Keratinocyte (primary cell): ENCODE results near the gene RNF212.

Experiments used
- EZH2 ChIP-seq: IDR thresholded peaks from one replicate; pipeline ENCODE4 v1.6.1; 2012; ENCODE audit warnings: inconsistent platforms, mild to moderate bottlenecking, low read length, moderate library complexity
- TF ChIP-seq, protein P1 (sequence below), 3 experiments: IDR thresholded peaks in 1 of 3; conservative IDR thresholded peaks in 1 of 3; optimal IDR thresholded peaks in 1 of 3; 2 replicates in 2 of 3; 3 replicates in 1 of 3; pipeline versions ENCODE3 to v1.5.1; 2011; ENCODE audit warnings: low read length in 3 of 3, mild to moderate bottlenecking in 3 of 3, moderate library complexity in 2 of 3, control low read depth in 1 of 3, inconsistent platforms in 1 of 3; ENCODE audit not compliant: insufficient read depth in 2 of 3; ENCODE audit errors: extremely low read depth in 1 of 3

- TF ChIP-seq, protein P1, sequence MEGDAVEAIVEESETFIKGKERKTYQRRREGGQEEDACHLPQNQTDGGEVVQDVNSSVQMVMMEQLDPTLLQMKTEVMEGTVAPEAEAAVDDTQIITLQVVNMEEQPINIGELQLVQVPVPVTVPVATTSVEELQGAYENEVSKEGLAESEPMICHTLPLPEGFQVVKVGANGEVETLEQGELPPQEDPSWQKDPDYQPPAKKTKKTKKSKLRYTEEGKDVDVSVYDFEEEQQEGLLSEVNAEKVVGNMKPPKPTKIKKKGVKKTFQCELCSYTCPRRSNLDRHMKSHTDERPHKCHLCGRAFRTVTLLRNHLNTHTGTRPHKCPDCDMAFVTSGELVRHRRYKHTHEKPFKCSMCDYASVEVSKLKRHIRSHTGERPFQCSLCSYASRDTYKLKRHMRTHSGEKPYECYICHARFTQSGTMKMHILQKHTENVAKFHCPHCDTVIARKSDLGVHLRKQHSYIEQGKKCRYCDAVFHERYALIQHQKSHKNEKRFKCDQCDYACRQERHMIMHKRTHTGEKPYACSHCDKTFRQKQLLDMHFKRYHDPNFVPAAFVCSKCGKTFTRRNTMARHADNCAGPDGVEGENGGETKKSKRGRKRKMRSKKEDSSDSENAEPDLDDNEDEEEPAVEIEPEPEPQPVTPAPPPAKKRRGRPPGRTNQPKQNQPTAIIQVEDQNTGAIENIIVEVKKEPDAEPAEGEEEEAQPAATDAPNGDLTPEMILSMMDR (optimal IDR thresholded peaks at IDR 0.05 in 1 of 3, IDR thresholded peaks at IDR 0.05 in 1 of 3, conservative IDR thresholded peaks at IDR 0.05 in 1 of 3; ENCODE audit: extremely low read depth in 1 of 3, insufficient read depth in 2 of 3, low read length in 3 of 3) = no peak
- TF ChIP-seq EZH2 = no peak
These were observed 44.0 kb downstream of the RNF212 start for GRCh38 chr4:1069394-1069793.
